DMS79 (cell line): Measurements from ENCODE around the gene CNGB1.
"Not testable (repeated sequence)": the region's sequence is repeated elsewhere in the genome, so short reads cannot be mapped to it uniquely, and the experiment has no call there.

ENCODE experiments used
- DNase-seq: peaks from one replicate; lab custom pipeline; 2025; lab: John Stamatoyannopoulos, UW

CNGB1 gene

GRCh38 chr16:57970970-57971369 is at the start of gene CNGB1:
Gene CNGB1 (minus strand): TSS chr16:57971128. CDS start chr16:57967286, 3,842 bp downstream.
- DNase-seq, result no peak

- DNase-seq, result no peak
These were observed 49.1 kb upstream of the CNGB1 start for GRCh38 chr16:58019866-58020538.

- DNase-seq, result no peak
These were observed 47.9 kb upstream of the CNGB1 start for GRCh38 chr16:58018803-58019202.

GRCh38 chr16:58016840-58017446 is 46.0 kb upstream of the CNGB1 start:
- DNase-seq, result no peak

GRCh38 chr16:58013201-58013956 is 42.5 kb upstream of the CNGB1 start:
- DNase-seq, result no peak

- DNase-seq, result no peak
These were observed 41.6 kb upstream of the CNGB1 start for GRCh38 chr16:58012481-58012880.

GRCh38 chr16:58011652-58012051 is 40.7 kb upstream of the CNGB1 start:
- DNase-seq, result no peak

GRCh38 chr16:58010886-58011285 is 40.0 kb upstream of the CNGB1 start:
- no peak for DNase-seq

- no peak for DNase-seq
These were observed 39.0 kb upstream of the CNGB1 start for GRCh38 chr16:58009856-58010416.

- DNase-seq, result not testable (repeated sequence)
These were observed 33.8 kb upstream of the CNGB1 start for GRCh38 chr16:58004736-58005135.

GRCh38 chr16:58002936-58003335 is 32.0 kb upstream of the CNGB1 start:
- DNase-seq, result no peak

- no peak for DNase-seq
These were observed 31.5 kb upstream of the CNGB1 start for GRCh38 chr16:58002416-58002800.

GRCh38 chr16:58001781-58002415 is 31.0 kb upstream of the CNGB1 start:
- no peak for DNase-seq

GRCh38 chr16:58000706-58001676 is 30.1 kb upstream of the CNGB1 start, which contains the start of gene USB1:
Gene USB1 (plus strand): TSS chr16:58001407. CDS start chr16:58001484, 77 bp downstream.
- no peak for DNase-seq

GRCh38 chr16:57999971-58000705 is 29.2 kb upstream of the CNGB1 start, which contains the start of gene ZNF319:
Gene ZNF319 (minus strand): TSS chr16:58000672. CDS start chr16:57998265, 2,407 bp downstream.
- DNase-seq, result no peak

- DNase-seq, result no peak
These were observed 28.5 kb upstream of the CNGB1 start for GRCh38 chr16:57999366-57999970.

- no peak for DNase-seq
These were observed 28.1 kb upstream of the CNGB1 start for GRCh38 chr16:57998992-57999365.

- no peak for DNase-seq
These were observed 27.6 kb upstream of the CNGB1 start for GRCh38 chr16:57998486-57998885.

GRCh38 chr16:57997528-57998265 is 26.8 kb upstream of the CNGB1 start:
- no peak for DNase-seq
